IPS-15b (cell line): ENCODE results near the gene KMO.

ENCODE experiments used
- H3K27me3 ChIP-seq: one replicate; pipeline ENCODE4 v1.6.1; 2013; ENCODE audit warnings: low read length; ENCODE audit not compliant: control insufficient read depth, insufficient read depth
- H3K36me3 ChIP-seq: one replicate; pipeline ENCODE4 v1.6.1; 2013; ENCODE audit warnings: low read length; ENCODE audit not compliant: control insufficient read depth, insufficient read depth
- H3K4me1 ChIP-seq: one replicate; pipeline ENCODE4 v1.6.1; 2013; ENCODE audit warnings: mild to moderate bottlenecking, low read length; ENCODE audit not compliant: control insufficient read depth, insufficient read depth
- H3K4me3 ChIP-seq: one replicate; pipeline ENCODE4 v1.5.1; 2013; ENCODE audit warnings: low read depth, low read length
- H3K9ac ChIP-seq: one replicate; pipeline ENCODE4 v1.6.1; 2013; ENCODE audit warnings: low read depth, mild to moderate bottlenecking, low read length
- H3K9me3 ChIP-seq: one replicate; pipeline ENCODE4 v1.6.1; 2013; ENCODE audit warnings: mild to moderate bottlenecking, low read length; ENCODE audit not compliant: control insufficient read depth, insufficient read depth

Gene KMO

DNA sequence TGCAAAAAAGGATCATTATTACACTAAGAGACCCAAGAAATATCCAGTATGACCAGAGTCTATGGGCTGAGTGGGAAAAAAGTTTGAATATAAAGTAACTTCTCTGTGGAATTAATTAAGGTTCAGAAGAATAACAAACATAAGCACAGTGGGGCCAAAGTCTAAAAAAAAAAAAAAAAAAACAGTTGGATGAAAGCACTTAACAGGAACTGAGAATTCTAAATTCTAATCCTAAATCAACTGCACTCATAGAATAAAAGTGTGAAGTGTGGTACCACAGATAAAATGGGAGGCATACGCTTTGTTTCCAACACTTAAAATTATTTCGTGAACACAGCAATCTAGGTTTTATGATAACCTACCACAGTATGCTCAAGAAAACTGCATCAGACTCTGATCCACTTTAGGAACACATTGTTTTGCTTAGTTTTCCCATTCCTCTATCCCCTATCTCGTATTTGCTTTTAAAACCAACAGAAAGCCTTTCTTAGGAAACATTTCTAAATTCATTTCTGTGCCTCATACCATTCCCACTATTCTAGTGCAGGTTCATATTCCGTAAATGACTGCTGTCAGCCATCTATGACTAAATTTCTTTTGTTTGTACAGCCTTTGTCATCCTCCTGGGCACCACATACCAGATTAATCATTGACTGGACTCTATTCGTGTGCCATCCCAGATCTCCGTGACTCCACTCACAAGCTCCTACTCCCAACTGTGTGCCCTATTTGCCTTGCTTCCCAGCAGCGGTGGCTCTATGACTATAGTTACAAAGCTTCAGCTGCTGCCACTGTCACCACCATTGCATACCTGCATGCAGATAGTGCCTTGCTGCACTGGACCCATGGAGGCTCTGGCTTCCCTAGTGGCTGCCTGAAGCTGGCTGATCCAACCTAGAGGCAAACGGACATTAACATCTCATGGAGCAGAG, 83.1 kb downstream of the KMO start:
- Histone ChIP-seq H3K27me3 (no peaks in the 10 kb centered on the region), H3K36me3 (no peaks in the 10 kb centered on the region), H3K9me3 (no peaks in the 10 kb centered on the region), H3K4me1 (no peaks in the 10 kb centered on the region), H3K4me3 (no peak overlapping the region), H3K9ac (no peak overlapping the region)

DNA sequence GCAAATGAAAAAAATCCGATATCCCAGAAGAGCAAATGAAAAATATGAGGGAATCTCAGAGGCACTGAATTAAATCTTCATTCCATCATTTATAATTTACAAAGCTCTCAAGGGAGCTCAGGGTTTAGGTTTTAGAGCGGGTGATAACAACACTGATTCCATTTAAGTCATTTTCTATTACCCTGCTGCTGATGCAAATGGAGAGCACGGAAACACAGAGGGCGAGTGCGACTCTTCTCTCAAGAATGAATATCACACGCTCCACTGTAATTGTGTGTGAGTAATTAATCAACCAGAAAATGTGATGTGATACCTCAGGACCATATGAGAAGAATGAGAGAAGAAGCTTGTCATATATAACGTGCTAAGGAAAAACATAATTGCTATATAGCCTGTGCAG, 85.2 kb downstream of the KMO start:
- Histone ChIP-seq H3K9ac (no peak overlapping the region), H3K4me1 (no peaks in the 10 kb centered on the region), H3K27me3 (no peaks in the 10 kb centered on the region), H3K9me3 (no peaks in the 10 kb centered on the region), H3K36me3 (no peaks in the 10 kb centered on the region), H3K4me3 (no peak overlapping the region)

DNA sequence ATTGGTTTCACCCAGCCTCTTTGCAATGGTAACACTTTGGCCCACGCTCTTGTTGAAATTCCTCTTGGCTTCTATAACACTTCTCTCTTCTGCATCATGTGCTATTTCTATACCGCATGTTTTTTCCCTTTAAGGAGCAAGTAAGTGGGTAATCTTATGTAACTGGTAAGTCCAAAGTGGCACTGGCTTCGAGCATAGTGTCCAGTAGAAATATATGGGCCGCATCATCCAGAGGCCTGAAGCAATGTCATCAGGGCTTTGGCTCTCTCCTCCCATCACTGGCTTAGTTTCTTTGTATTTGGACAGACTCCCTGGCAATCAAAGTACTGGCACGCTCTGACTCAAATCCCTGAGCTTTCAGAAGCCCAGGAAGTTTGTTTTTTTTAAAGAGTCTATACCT, 90.5 kb downstream of the KMO start:
- H3K27me3 ChIP-seq = no peaks in the 10 kb centered on the region
- no peak overlapping the region for H3K4me3 ChIP-seq
- no peaks in the 10 kb centered on the region for H3K36me3 ChIP-seq
- H3K9me3 ChIP-seq = no peaks in the 10 kb centered on the region
- no peak overlapping the region for H3K9ac ChIP-seq
- peaks cover 1% of the 10 kb centered on the region for H3K4me1 ChIP-seq

DNA sequence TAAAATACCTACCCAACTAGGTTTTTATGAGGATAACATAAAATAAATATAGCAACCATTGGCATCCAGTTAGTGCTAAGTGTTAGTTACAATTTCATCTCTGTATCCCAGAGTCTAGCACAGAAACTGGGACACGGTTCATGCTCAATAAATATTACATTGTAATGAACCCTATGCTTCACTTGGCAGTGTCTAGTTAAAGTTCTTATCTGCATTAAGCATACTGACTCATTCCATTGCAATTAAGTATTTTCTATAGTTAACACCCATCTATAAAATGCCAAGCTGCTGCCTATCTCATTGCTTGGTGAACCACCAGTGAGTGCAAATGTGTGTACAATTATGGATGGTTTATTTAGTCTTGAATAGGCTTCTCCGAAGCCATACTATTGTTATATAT, 92.8 kb downstream of the KMO start:
- H3K9me3 ChIP-seq = no peaks in the 10 kb centered on the region
- no peaks in the 10 kb centered on the region for H3K36me3 ChIP-seq
- no peak overlapping the region for H3K9ac ChIP-seq
- H3K4me1 ChIP-seq = peaks cover 5% of the 10 kb centered on the region
- H3K4me3 ChIP-seq = no peak overlapping the region
- H3K27me3 ChIP-seq = no peaks in the 10 kb centered on the region

DNA sequence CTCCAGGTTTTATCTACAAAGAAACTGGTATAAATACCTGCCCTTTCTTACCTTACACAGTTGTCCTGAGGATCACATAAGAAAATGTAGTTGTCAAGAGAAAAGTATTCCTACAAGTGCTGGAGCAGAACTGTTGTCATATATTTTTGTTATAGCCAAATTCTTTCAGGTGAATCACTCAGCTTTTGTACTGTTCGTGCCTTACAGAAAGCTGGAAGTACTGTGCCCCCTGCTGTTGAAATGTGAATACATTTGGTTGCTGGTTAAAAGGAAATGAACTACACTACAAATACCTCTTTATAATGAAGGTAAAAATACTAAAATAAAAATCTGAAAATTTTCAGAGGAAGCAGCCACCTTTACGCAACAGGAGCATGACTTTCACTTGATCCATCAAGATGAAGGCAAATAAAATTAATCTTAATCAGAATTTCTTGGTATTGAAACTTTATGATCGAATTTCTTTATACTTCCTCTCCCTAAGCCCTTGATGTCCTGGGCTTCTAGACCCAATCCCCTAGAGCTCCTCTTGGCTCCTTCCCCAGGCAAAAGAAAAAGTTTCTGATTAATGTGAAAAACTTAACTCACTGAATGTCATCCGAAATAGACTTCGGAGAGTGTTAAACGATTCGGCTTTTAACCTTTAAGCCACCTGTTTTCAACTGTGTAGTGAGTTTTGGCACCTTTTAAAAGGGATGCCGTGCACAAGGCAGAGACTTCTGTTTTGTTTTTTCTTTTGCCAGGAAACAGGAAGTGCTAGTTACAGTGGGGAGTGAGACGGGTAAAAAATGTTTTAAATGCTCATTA, 95.5 kb downstream of the KMO start:
- no peak overlapping the region for H3K9ac ChIP-seq
- H3K4me3 ChIP-seq = no peak overlapping the region
- no peaks in the 10 kb centered on the region for H3K9me3 ChIP-seq
- H3K27me3 ChIP-seq = no peaks in the 10 kb centered on the region
- peaks cover 5% of the 10 kb centered on the region for H3K4me1 ChIP-seq
- H3K36me3 ChIP-seq = no peaks in the 10 kb centered on the region

DNA sequence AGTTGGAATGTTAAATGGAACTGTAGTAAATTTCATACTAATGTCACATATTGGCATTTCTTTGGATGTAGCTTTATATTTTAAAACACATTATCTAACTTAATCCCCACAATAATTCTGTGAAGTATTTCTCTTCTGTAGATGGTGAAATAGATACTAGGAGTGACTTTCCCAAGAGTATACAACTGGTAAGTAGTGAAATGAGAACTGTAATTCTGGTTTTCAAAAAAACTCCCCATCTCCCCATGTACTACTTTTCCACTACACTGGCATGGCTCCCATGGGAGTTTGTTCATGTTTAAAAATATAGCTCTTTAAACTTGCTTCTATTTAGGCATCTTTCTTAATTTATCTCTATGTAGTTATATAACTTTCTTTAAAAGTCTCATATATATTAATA, 97.8 kb downstream of the KMO start:
- no peak overlapping the region for H3K9ac ChIP-seq
- no peak overlapping the region for H3K4me3 ChIP-seq
- peaks cover 5% of the 10 kb centered on the region for H3K4me1 ChIP-seq
- peaks cover under 1% of the 10 kb centered on the region for H3K36me3 ChIP-seq
- H3K27me3 ChIP-seq = no peaks in the 10 kb centered on the region
- H3K9me3 ChIP-seq = no peaks in the 10 kb centered on the region

DNA sequence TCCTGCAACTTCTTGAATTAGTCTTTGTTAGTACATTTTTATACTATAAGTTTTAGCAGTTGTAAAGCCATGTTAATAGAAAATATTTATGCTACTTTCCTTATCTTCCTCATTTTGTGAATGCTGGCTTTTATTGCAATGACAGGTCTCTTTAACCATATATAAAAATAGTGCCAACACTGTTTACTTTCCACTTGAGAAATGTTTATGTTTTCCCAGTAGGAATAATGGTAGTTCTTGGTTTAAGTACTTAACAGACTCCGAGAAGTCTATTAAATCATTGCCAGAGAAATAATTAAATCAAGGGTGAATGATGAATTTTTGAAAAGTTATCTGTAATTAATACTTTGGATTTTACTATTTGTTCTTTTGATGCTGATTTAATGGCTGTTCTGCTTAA, 98.3 kb downstream of the KMO start:
- Histone ChIP-seq H3K9ac (no peak overlapping the region), H3K9me3 (no peaks in the 10 kb centered on the region), H3K27me3 (no peaks in the 10 kb centered on the region), H3K4me3 (no peak overlapping the region), H3K4me1 (peaks cover 5% of the 10 kb centered on the region), H3K36me3 (peaks cover 3% of the 10 kb centered on the region)

DNA sequence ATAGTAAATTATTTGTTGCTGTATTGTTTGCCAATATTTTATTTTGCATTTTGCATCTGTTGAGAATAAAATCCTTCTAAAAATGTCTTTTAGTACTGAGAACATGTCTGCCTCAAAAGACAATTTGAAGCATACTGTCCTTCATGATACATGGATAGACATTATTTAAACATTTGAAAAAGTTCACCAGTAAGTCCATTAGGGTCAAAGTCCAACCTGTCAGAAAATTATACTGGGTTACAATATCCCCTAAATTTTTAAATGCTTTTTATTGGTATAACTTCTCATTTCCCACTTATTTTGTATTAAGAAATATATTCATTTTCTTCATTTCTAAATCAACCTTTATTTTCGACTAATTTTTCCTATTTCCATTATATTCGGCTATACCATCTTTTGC, 98.7 kb downstream of the KMO start:
- peaks cover 3% of the 10 kb centered on the region for H3K36me3 ChIP-seq
- no peaks in the 10 kb centered on the region for H3K27me3 ChIP-seq
- H3K9ac ChIP-seq = no peak overlapping the region
- peaks cover 5% of the 10 kb centered on the region for H3K4me1 ChIP-seq
- H3K9me3 ChIP-seq = no peaks in the 10 kb centered on the region
- no peak overlapping the region for H3K4me3 ChIP-seq

DNA sequence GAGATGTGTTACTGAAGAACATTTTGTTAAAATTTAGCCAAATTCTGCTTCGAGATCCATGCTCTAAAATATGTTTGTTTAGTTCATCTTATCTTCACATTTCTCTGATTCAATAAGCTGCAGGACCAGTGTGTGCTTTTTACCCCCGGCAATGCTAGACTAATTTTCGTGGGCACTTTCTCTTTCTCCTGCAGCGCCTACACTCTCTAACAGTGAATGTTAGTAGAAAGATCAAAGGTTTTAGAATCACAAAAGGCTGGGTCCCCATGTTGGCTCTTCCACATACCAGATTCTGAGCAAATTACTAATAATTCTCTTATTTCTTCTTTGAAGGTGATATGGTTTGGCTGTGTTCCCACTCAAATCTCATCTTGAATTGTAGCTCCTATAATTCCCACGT, 99.5 kb downstream of the KMO start:
- Histone ChIP-seq H3K9me3 (no peaks in the 10 kb centered on the region), H3K4me3 (no peak overlapping the region), H3K4me1 (peaks cover 5% of the 10 kb centered on the region), H3K36me3 (peaks cover 3% of the 10 kb centered on the region), H3K27me3 (no peaks in the 10 kb centered on the region), H3K9ac (no peak overlapping the region)

DNA sequence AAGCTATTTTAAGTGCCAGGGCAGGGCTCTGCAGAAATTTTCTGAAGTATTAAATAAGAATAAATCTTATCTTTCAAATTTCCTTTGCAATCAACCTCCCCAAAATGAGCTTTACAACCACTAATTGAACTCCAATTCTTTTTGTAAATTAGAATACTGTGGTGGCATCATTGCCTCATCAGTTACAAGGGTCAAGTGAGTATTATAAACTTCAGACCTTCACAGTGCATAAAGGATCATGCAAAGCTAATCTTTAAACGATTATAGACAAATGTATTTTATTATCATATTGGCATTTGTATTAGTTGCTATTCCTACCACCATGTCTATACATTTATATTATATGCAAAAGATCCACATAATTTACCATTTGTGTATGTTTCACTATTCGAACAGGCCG, 100.8 kb downstream of the KMO start:
- Histone ChIP-seq H3K36me3 (peaks cover 3% of the 10 kb centered on the region), H3K9me3 (no peaks in the 10 kb centered on the region), H3K9ac (no peak overlapping the region), H3K4me1 (peaks cover 3% of the 10 kb centered on the region), H3K4me3 (no peak overlapping the region), H3K27me3 (no peaks in the 10 kb centered on the region)

DNA sequence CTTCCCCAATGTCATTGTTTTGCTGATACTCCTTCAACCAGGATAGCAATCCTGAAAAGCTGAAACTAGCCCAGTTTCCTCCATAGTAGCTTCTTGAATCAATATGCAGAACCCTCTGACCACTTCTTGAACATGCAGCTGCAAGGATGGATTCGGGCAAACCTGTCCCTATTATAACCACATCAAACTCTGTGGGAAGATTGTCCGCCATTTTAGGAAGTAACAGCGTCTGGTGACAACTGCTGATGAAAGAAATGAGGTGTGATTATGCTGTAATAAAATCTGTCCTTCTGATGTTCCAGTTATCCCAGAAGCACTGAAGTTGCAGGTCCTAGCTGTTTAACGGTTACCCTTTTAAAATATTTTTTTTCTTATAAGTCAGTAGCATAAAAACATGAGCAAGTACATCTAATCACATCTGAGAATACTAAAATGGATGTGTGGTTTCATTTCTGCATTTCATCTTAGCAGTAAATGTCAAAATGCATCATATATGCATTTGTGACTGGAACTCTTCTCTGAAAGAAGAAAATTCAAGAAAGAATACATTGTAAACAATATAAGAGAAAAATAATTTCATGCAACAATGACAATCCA, 103.5 kb downstream of the KMO start:
- H3K9ac ChIP-seq = no peak overlapping the region
- no peak overlapping the region for H3K4me3 ChIP-seq
- H3K36me3 ChIP-seq = peaks cover 7% of the 10 kb centered on the region
- H3K27me3 ChIP-seq = no peaks in the 10 kb centered on the region
- no peaks in the 10 kb centered on the region for H3K9me3 ChIP-seq
- H3K4me1 ChIP-seq = peaks cover 5% of the 10 kb centered on the region
